Hematopoietic multipotent progenitor cell treated with erythropoietin and hydrocortisone succinate and interleukin-3 and kit ligand, for 4 days (in vitro differentiated cells): ENCODE data around the gene SAG.

ENCODE experiments used
- DNase-seq: peaks from one replicate; pipeline ENCODE4 v3.0.0-alpha.2; 2015

The SAG gene

GRCh38 chr2:233289648-233290047 is 18.0 kb upstream of the SAG start:
- DNase-seq, result no peak

GRCh38 chr2:233290051-233290845 is 17.4 kb upstream of the SAG start:
- no peak for DNase-seq

- DNase-seq, result no peak
These were observed 11.7 kb upstream of the SAG start for GRCh38 chr2:233295891-233296290.

- DNase-seq, result no peak
These were observed 10.5 kb upstream of the SAG start for GRCh38 chr2:233297076-233297475.

GRCh38 chr2:233300401-233300800 is 7.2 kb upstream of the SAG start:
- DNase-seq, result no peak

GRCh38 chr2:233301248-233301647 is 6.4 kb upstream of the SAG start:
- DNase-seq, result no peak

GRCh38 chr2:233301811-233302210 is 5.8 kb upstream of the SAG start:
- DNase-seq, result no peak

GRCh38 chr2:233303252-233303651 is 4.4 kb upstream of the SAG start:
- no peak for DNase-seq

GRCh38 chr2:233311241-233311926 is 3.8 kb downstream of the SAG start:
- DNase-seq, result no peak

- DNase-seq, result no peak
These were observed 5.3 kb downstream of the SAG start for GRCh38 chr2:233312874-233313273.

- DNase-seq, result no peak
These were observed 6.7 kb downstream of the SAG start for GRCh38 chr2:233314180-233314925.

GRCh38 chr2:233317196-233317943 is 9.8 kb downstream of the SAG start:
- no peak for DNase-seq

- DNase-seq, result no peak
These were observed 11.6 kb downstream of the SAG start for GRCh38 chr2:233319256-233319655.

- DNase-seq, result no peak
These were observed 12.9 kb downstream of the SAG start for GRCh38 chr2:233320470-233320869.

GRCh38 chr2:233321166-233321565 is 13.6 kb downstream of the SAG start:
- DNase-seq, result no peak

GRCh38 chr2:233323851-233324250 is 16.2 kb downstream of the SAG start:
- no peak for DNase-seq

- DNase-seq, result no peak
These were observed 17.6 kb downstream of the SAG start for GRCh38 chr2:233325256-233325655.

GRCh38 chr2:233325814-233326213 is 18.2 kb downstream of the SAG start:
- no peak for DNase-seq

- DNase-seq, result no peak
These were observed 18.9 kb downstream of the SAG start for GRCh38 chr2:233326500-233326899.

- no peak for DNase-seq
These were observed 21.3 kb downstream of the SAG start for GRCh38 chr2:233328922-233329321.

GRCh38 chr2:233329489-233330135 is 22.0 kb downstream of the SAG start:
- DNase-seq, result peak; percentile 33

- peak; percentile 96 for DNase-seq
These were observed 23.9 kb downstream of the SAG start for GRCh38 chr2:233331536-233331935.

- DNase-seq, result no peak
These were observed 24.5 kb downstream of the SAG start for GRCh38 chr2:233332125-233332524.
